Parathyroid adenoma (tissue), 2 donors: ENCODE measurements around the gene KANSL1.

ENCODE experiments used
- H2AFZ ChIP-seq: fragments of 300-600 bp; sonication (generic); one replicate; pipeline ENCODE4 v1.7.0; 2017; ENCODE audit warnings: antibody characterized with exemption, mild to moderate bottlenecking
- H3K27ac ChIP-seq: fragments of 300-600 bp; sonication (generic); one replicate; pipeline ENCODE4 v1.7.0; 2017
- H3K27me3 ChIP-seq: fragments of 300-600 bp; sonication (generic); one replicate; pipeline ENCODE4 v1.7.0; 2017; ENCODE audit warnings: low read length; ENCODE audit not compliant: control insufficient read depth, insufficient read depth
- H3K36me3 ChIP-seq: fragments of 300-600 bp; sonication (generic); one replicate; pipeline ENCODE4 v1.7.0; 2017; ENCODE audit warnings: low read length; ENCODE audit not compliant: control insufficient read depth, insufficient read depth
- H3K4me1 ChIP-seq: fragments of 300-600 bp; sonication (generic); one replicate; pipeline ENCODE4 v1.7.0; 2017; ENCODE audit warnings: control low read depth
- H3K4me2 ChIP-seq: fragments of 300-600 bp; sonication (generic); one replicate; pipeline ENCODE4 v1.7.0; 2017; ENCODE audit warnings: low read length
- H3K4me3 ChIP-seq: fragments of 300-600 bp; sonication (generic); one replicate; pipeline ENCODE4 v1.7.0; 2017; ENCODE audit warnings: low read depth, low read length
- H3K79me2 ChIP-seq: fragments of 300-600 bp; sonication (generic); one replicate; pipeline ENCODE4 v1.7.0; 2017; ENCODE audit warnings: control low read depth
- H3K9ac ChIP-seq: fragments of 300-600 bp; sonication (generic); one replicate; pipeline ENCODE4 v1.7.0; 2017; ENCODE audit warnings: mild to moderate bottlenecking
- H3K9me3 ChIP-seq: fragments of 300-600 bp; sonication (generic); one replicate; pipeline ENCODE4 v1.7.0; 2017; ENCODE audit warnings: low read length; ENCODE audit not compliant: control insufficient read depth
- TF ChIP-seq, protein P1 (sequence below): fragments of 300-600 bp; sonication (generic); IDR thresholded peaks from one replicate; pipeline ENCODE4 v1.7.0; 2017; ENCODE audit warnings: antibody characterized with exemption, mild to moderate bottlenecking
- donor health status: primary hyperparathyroidism.

KANSL1 gene

DNA sequence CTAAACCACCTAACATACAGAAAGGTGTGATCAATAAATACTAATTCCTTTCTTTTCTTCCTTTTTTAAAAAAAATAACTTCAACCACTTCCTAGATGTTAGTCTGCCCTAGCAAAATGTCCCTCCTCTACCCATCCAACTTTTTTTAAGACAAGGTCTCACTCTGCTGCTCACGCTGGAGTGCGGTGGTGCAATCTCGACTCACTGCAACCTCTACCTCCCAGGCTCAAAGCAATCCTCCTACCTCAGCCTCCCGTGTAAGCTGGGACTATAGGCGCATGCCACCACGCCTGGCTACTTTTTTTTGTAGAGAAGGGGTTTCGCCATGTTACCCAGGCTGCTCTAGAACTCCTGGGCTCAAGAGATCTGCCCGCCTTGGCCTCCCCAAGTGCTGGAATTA, 33.1 kb downstream of the KANSL1 start:
- no peaks in the 10 kb centered on the region for H3K9me3 ChIP-seq
- H3K79me2 ChIP-seq: peaks cover 82% of the 10 kb centered on the region
- H3K36me3 ChIP-seq: no peaks in the 10 kb centered on the region
- H3K4me1 ChIP-seq: peaks cover 16% of the 10 kb centered on the region
- H3K4me2 ChIP-seq: no peak overlapping the region
- no peak overlapping the region for H3K4me3 ChIP-seq
- no peak overlapping the region for H2AFZ ChIP-seq
- H3K9ac ChIP-seq: no peak overlapping the region
- no peak overlapping the region for H3K27ac ChIP-seq
- no peaks in the 10 kb centered on the region for H3K27me3 ChIP-seq
- TF ChIP-seq, protein P1, sequence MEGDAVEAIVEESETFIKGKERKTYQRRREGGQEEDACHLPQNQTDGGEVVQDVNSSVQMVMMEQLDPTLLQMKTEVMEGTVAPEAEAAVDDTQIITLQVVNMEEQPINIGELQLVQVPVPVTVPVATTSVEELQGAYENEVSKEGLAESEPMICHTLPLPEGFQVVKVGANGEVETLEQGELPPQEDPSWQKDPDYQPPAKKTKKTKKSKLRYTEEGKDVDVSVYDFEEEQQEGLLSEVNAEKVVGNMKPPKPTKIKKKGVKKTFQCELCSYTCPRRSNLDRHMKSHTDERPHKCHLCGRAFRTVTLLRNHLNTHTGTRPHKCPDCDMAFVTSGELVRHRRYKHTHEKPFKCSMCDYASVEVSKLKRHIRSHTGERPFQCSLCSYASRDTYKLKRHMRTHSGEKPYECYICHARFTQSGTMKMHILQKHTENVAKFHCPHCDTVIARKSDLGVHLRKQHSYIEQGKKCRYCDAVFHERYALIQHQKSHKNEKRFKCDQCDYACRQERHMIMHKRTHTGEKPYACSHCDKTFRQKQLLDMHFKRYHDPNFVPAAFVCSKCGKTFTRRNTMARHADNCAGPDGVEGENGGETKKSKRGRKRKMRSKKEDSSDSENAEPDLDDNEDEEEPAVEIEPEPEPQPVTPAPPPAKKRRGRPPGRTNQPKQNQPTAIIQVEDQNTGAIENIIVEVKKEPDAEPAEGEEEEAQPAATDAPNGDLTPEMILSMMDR: no peak

DNA sequence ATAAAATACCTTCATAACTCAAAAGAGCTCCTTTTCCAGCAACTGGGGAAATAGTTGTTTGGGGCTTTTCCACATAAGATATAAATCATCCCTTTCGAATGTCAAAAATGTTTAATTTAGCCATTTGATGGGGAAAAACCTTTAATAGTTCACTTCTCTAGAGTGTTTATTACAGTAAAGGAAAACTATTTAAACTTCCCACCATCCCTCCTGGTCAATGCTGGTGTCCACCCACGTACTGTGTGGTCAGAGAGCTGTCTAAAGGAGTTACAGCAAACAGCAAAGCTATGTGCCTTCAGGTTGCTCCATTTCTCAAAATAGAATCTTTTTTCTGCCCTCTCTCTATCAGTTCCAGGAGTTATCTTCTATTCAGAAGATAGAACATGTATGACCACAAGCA, 33.5 kb downstream of the KANSL1 start:
- no peak overlapping the region for H3K27ac ChIP-seq
- peaks cover 14% of the 10 kb centered on the region for H3K4me1 ChIP-seq
- H3K27me3 ChIP-seq: no peaks in the 10 kb centered on the region
- H3K9ac ChIP-seq: no peak overlapping the region
- TF ChIP-seq, protein P1: no peak
- H3K79me2 ChIP-seq: peaks cover 81% of the 10 kb centered on the region
- H3K36me3 ChIP-seq: no peaks in the 10 kb centered on the region
- H3K4me3 ChIP-seq: no peak overlapping the region
- no peaks in the 10 kb centered on the region for H3K9me3 ChIP-seq
- H2AFZ ChIP-seq: no peak overlapping the region
- no peak overlapping the region for H3K4me2 ChIP-seq

DNA sequence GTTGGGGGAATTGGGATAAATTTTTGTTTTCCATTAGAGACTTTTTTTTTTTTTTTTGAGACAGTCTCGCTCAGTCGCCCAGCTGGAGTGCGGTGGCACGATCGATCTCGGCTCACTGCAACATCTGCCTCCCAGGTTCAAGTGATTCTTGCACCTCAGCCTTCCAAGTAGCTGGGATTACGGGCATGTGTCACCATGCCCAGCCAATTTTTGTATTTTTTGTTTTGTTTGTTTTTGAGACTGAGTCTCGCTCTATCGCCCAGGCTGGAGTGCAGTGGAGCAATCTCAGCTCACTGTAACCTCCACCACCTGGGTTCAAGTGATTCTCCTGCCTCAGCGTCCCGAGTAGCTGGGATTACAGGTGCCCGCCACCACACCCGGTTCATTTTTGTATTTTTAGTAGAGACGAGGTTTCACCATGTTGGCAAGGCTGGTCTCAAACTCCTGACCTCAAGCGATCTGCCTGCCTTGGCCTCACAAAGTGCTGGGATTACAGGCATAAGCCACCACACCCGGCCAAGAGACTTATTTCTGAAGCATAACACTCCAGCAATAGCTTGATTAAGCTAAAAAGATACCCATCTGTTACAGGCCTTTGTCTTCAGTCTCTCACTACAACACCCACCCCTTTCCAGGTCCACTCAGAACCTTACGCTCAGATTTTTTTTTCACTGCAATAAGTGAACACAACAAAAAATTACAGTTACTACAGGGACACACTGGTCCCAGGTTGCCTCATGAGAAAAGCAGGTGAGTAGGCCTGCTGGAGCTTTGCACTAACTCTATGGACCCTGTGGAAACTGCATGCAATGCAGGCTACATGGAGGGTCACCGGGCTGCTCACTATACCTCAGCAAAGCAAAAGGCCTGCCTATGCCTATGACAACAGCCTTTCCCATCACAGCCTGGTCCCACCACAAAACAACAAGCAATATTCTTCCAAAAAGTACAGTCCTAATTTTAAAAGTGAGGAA, 34.6 kb downstream of the KANSL1 start:
- Histone ChIP-seq H3K4me1 (peaks cover 10% of the 10 kb centered on the region), H3K4me3 (no peak overlapping the region), H3K36me3 (no peaks in the 10 kb centered on the region), H2AFZ (no peak overlapping the region), H3K27ac (no peak overlapping the region), H3K4me2 (no peak overlapping the region), H3K27me3 (no peaks in the 10 kb centered on the region), H3K79me2 (peaks cover 80% of the 10 kb centered on the region), H3K9me3 (no peaks in the 10 kb centered on the region), H3K9ac (no peak overlapping the region)
- TF ChIP-seq, protein P1: no peak

DNA sequence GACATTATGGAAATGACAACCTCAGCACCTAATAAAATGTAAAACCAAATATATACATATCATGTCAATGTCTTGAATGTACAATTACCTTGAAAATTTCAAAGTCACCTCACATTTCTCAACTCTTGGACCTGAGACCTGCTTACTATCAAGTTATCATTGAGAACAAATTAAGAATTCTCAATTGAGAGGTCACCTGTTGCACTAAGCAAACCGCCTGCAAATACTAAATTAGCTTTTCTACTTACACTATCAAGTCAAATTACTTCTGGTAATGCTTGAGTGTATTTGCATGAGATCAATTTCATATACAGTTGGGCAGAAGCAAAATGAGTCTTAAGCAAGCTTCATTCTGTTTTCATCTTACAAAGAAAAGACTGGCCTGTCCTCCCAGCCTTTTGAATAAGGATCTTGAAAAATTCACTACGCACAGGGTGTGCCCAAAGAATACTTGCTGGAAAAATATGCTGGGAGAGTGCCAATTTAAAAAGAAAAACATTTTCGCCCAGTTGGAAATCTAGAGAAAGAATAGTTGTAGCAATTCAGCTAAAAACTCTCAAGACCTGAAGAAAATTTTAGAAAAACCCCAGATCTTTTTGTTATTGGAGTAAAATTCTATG, 35.7 kb downstream of the KANSL1 start:
- Histone ChIP-seq H2AFZ (no peak overlapping the region), H3K4me2 (peak overlapping the region; percentile 19), H3K9me3 (no peaks in the 10 kb centered on the region), H3K36me3 (no peaks in the 10 kb centered on the region), H3K27ac (no peak overlapping the region), H3K4me3 (no peak overlapping the region), H3K79me2 (peaks cover 77% of the 10 kb centered on the region), H3K27me3 (no peaks in the 10 kb centered on the region), H3K4me1 (peaks cover 17% of the 10 kb centered on the region), H3K9ac (no peak overlapping the region)
- TF ChIP-seq, protein P1: no peak
